NCI-H187 treated with DMSO at 0.1 percent for 48 hours (cell line): Measurements from ENCODE around the gene MKNK2.
"Not testable (repeated sequence)": the region's sequence is repeated elsewhere in the genome, so short reads cannot be mapped to it uniquely, and the experiment has no call there.

ENCODE experiments used
- DNase-seq: peaks from one replicate; lab custom pipeline; 2025; lab: John Stamatoyannopoulos, UW

The MKNK2 gene

GRCh38 chr19:2044709-2045500 lies 6.1 kb downstream of the MKNK2 start:
- DNase-seq, result no peak

GRCh38 chr19:2043961-2044708 lies 6.9 kb downstream of the MKNK2 start:
- DNase-seq, result no peak

GRCh38 chr19:2043251-2043641 lies 7.8 kb downstream of the MKNK2 start:
- DNase-seq, result no peak

GRCh38 chr19:2042485-2043250 lies 8.4 kb downstream of the MKNK2 start:
- no peak for DNase-seq

- DNase-seq, result peak; percentile 66
Measured at GRCh38 chr19:2041683-2042484, 9.2 kb downstream of the MKNK2 start.

GRCh38 chr19:2041433-2041682 lies 9.7 kb downstream of the MKNK2 start:
- no peak for DNase-seq

- DNase-seq, result no peak
Measured at GRCh38 chr19:2040647-2041432, 10.2 kb downstream of the MKNK2 start.

- no peak for DNase-seq
Measured at GRCh38 chr19:2039959-2040646, 10.9 kb downstream of the MKNK2 start.

- no peak for DNase-seq
Measured at GRCh38 chr19:2039089-2039958, 11.7 kb downstream of the MKNK2 start.

GRCh38 chr19:2038284-2039088 lies 12.6 kb downstream of the MKNK2 start:
- no peak for DNase-seq

GRCh38 chr19:2037651-2038255 lies 13.3 kb downstream of the MKNK2 start:
- DNase-seq, result no peak

- no peak for DNase-seq
Measured at GRCh38 chr19:2036424-2036823, 14.6 kb downstream of the MKNK2 start.

- DNase-seq, result no peak
Measured at GRCh38 chr19:2035590-2035991, 15.5 kb downstream of the MKNK2 start.

- no peak for DNase-seq
Measured at GRCh38 chr19:2034729-2035589, 16.1 kb downstream of the MKNK2 start.

GRCh38 chr19:2034253-2034652 lies 16.8 kb downstream of the MKNK2 start:
- DNase-seq, result not testable (repeated sequence)

GRCh38 chr19:2033825-2034159 lies 17.3 kb downstream of the MKNK2 start:
- no peak for DNase-seq

GRCh38 chr19:2033115-2033824 lies 17.8 kb downstream of the MKNK2 start:
- no peak for DNase-seq
